HG03565 (cell line): ENCODE measurements around the gene TMEM126B.
A peak's percentile ranks its signal among the peaks of the same experiment; 100 is the strongest.
"Not testable (repeated sequence)": the region's sequence is repeated elsewhere in the genome, so short reads cannot be mapped to it uniquely, and the experiment has no call there.

ENCODE experiments used
- ATAC-seq: cut with Tn5 transposase; IDR thresholded peaks from one replicate; pipeline ENCODE4 v1.9.1; 2021; ENCODE audit warnings: mild to moderate bottlenecking, moderate library complexity; ENCODE audit not compliant: unreplicated experiment

The TMEM126B gene

GRCh38 chr11:85647078-85647477 lies 18.7 kb downstream of the TMEM126B start:
- no peak for ATAC-seq

GRCh38 chr11:85647604-85648299 lies 19.4 kb downstream of the TMEM126B start, which contains the start of gene TMEM126A:
Gene TMEM126A (plus strand): TSS chr11:85647967. CDS start chr11:85650256, 2,289 bp downstream.
- peak; percentile 99 for ATAC-seq

- ATAC-seq = no peak
Measured at GRCh38 chr11:85651118-85651517, 22.7 kb downstream of the TMEM126B start.

GRCh38 chr11:85652786-85653447 lies 24.5 kb downstream of the TMEM126B start:
- no peak for ATAC-seq

GRCh38 chr11:85654343-85654742 lies 25.9 kb downstream of the TMEM126B start:
- ATAC-seq = not testable (repeated sequence)

- no peak for ATAC-seq
Measured at GRCh38 chr11:85656777-85657176, 28.4 kb downstream of the TMEM126B start.

GRCh38 chr11:85658180-85658579 lies 29.8 kb downstream of the TMEM126B start:
- no peak for ATAC-seq

- no peak for ATAC-seq
Measured at GRCh38 chr11:85661972-85662664, 33.7 kb downstream of the TMEM126B start.

- ATAC-seq = no peak
Measured at GRCh38 chr11:85663080-85663752, 34.8 kb downstream of the TMEM126B start.

GRCh38 chr11:85663753-85664614 lies 35.6 kb downstream of the TMEM126B start:
- peak; percentile 54 for ATAC-seq

- peak; percentile 87 for ATAC-seq
Measured at GRCh38 chr11:85664615-85665481, 36.5 kb downstream of the TMEM126B start, which contains the start of gene CREBZF. Gene CREBZF (minus strand): TSS chr11:85665129. CDS start chr11:85664875, 254 bp downstream.

GRCh38 chr11:85665733-85666132 lies 37.3 kb downstream of the TMEM126B start:
- ATAC-seq = no peak

GRCh38 chr11:85666687-85667086 lies 38.3 kb downstream of the TMEM126B start:
- ATAC-seq = no peak

- no peak for ATAC-seq
Measured at GRCh38 chr11:85668157-85668556, 39.8 kb downstream of the TMEM126B start.

- ATAC-seq = not testable (repeated sequence)
Measured at GRCh38 chr11:85670949-85671663, 42.7 kb downstream of the TMEM126B start.

GRCh38 chr11:85672105-85672902 lies 43.9 kb downstream of the TMEM126B start:
- ATAC-seq = no peak

GRCh38 chr11:85673393-85673792 lies 45.0 kb downstream of the TMEM126B start:
- no peak for ATAC-seq

- ATAC-seq = no peak
Measured at GRCh38 chr11:85679576-85679975, 51.2 kb downstream of the TMEM126B start.
